HepG2 (cell line): ENCODE results near the gene WDR37.

Experiments used
- CTCF ChIP-seq: sonication (generic); formaldehyde crosslinking; IDR thresholded peaks from 2 replicates; pipeline ENCODE4 v1.5.0; 2020; ENCODE audit warnings: mild to moderate bottlenecking, missing genetic modification reagents, moderate library complexity
- EED ChIP-seq: sonication (generic); formaldehyde crosslinking; IDR thresholded peaks from 2 replicates; pipeline ENCODE4 v1.5.0; 2020; ENCODE audit warnings: mild to moderate bottlenecking, missing genetic modification reagents
- FOSL2 ChIP-seq: sonication (generic); formaldehyde crosslinking; IDR thresholded peaks from 2 replicates; pipeline ENCODE4 v1.4.0; 2020; ENCODE audit warnings: missing genetic modification reagents
- HNF4G ChIP-seq, 2 experiments: sonication (generic) in 1 of 2; formaldehyde crosslinking in 1 of 2; IDR thresholded peaks; 2 replicates each; pipeline versions ENCODE4 v1.4.0 to v1.6.1; 2011 to 2020; ENCODE audit warnings: borderline replicate concordance in 2 of 2, low read depth in 2 of 2, mild to moderate bottlenecking in 2 of 2, low read length in 1 of 2, missing genetic modification reagents in 1 of 2, moderate library complexity in 1 of 2
- HOXA7 ChIP-seq: sonication (generic); formaldehyde crosslinking; IDR thresholded peaks from 2 replicates; pipeline ENCODE4 v1.8.1; 2022; ENCODE audit warnings: mild to moderate bottlenecking, missing genetic modification reagents, moderate library complexity
- KLF13 ChIP-seq: sonication (generic); formaldehyde crosslinking; IDR thresholded peaks from 2 replicates; pipeline ENCODE4 v1.4.0; 2020; ENCODE audit warnings: mild to moderate bottlenecking, missing genetic modification reagents
- MZF1 ChIP-seq: sonication (generic); formaldehyde crosslinking; IDR thresholded peaks from 2 replicates; pipeline ENCODE4 v1.8.1; 2023; ENCODE audit warnings: mild to moderate bottlenecking, missing genetic modification reagents, borderline replicate concordance
- NCOA1 ChIP-seq: sonication (generic); formaldehyde crosslinking; IDR thresholded peaks from 2 replicates; pipeline ENCODE4 v1.9.0; 2021; ENCODE audit warnings: missing genetic modification reagents
- NR2C2 ChIP-seq: sonication (generic); formaldehyde crosslinking; IDR thresholded peaks from 2 replicates; pipeline ENCODE4 v1.4.0; 2020; ENCODE audit warnings: missing genetic modification reagents, mild to moderate bottlenecking, moderate library complexity, borderline replicate concordance
- PRMT3 ChIP-seq: sonication (generic); formaldehyde crosslinking; IDR thresholded peaks from 2 replicates; pipeline ENCODE4 v1.8.1; 2022; ENCODE audit warnings: low read depth, mild to moderate bottlenecking, moderate library complexity, missing genetic modification reagents, borderline replicate concordance
- ZBTB7B ChIP-seq: sonication (generic); formaldehyde crosslinking; IDR thresholded peaks from 2 replicates; pipeline ENCODE4 v1.4.0; 2020; ENCODE audit warnings: missing genetic modification reagents
- ZNF207 ChIP-seq: fragments of 450-650 bp; IDR thresholded peaks from 2 replicates; pipeline ENCODE4 v1.6.1; 2016; ENCODE audit warnings: antibody characterized with exemption, borderline replicate concordance
- TF ChIP-seq, protein P1 (sequence below): sonication (generic); formaldehyde crosslinking; IDR thresholded peaks from 2 replicates; pipeline ENCODE4 v1.5.0; 2020; ENCODE audit warnings: missing genetic modification reagents
- TF ChIP-seq, protein P2 (sequence below), 2 experiments: IDR thresholded peaks; 2 replicates each; pipeline ENCODE4 v1.6.1; 2011 to 2012; ENCODE audit warnings: low read length in 2 of 2, borderline replicate concordance in 1 of 2, low read depth in 1 of 2, mild to moderate bottlenecking in 1 of 2, moderate library complexity in 1 of 2

DNA sequence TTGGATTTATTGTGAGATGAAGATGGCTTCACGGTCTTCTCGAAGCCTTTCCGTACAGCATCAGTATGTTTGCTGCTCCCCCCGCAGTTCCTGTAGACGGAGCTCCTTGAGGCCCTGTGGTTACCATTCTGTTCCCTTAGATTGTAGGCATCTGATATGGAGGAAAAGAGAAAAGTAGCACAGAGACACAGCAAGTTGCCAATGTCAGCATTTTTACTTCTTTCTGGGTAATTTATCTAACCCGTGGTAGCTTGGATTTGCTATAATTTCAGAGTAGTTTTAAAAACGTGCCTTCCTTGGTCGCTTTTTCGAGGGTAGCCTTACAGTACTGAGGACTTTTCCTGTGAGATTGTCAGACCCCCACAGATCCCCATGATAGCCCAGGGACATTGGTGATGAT, 37.5 kb downstream of the WDR37 start:
- TF ChIP-seq, protein P1, sequence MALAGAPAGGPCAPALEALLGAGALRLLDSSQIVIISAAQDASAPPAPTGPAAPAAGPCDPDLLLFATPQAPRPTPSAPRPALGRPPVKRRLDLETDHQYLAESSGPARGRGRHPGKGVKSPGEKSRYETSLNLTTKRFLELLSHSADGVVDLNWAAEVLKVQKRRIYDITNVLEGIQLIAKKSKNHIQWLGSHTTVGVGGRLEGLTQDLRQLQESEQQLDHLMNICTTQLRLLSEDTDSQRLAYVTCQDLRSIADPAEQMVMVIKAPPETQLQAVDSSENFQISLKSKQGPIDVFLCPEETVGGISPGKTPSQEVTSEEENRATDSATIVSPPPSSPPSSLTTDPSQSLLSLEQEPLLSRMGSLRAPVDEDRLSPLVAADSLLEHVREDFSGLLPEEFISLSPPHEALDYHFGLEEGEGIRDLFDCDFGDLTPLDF = no peak
- TF ChIP-seq ZBTB7B (no peak), NCOA1 (CRISPR knock-in tag) (no peak), PRMT3 (CRISPR knock-in tag) (no peak), HOXA7 (CRISPR knock-in tag) (no peak), FOSL2 (CRISPR knock-in tag) (no peak), MZF1 (no peak), KLF13 (CRISPR knock-in tag) (no peak), HNF4G (IDR thresholded peaks at IDR 0.05; ENCODE audit: borderline replicate concordance, low read depth, low read length) (no peak), HNF4G (CRISPR knock-in tag; IDR thresholded peaks at IDR 0.05; ENCODE audit: borderline replicate concordance, low read depth) (no peak), EED (CRISPR knock-in tag) (no peak), NR2C2 (CRISPR knock-in tag) (no peak), ZNF207 (no peak), CTCF (CRISPR knock-in tag) (no peak)
- TF ChIP-seq, protein P2, sequence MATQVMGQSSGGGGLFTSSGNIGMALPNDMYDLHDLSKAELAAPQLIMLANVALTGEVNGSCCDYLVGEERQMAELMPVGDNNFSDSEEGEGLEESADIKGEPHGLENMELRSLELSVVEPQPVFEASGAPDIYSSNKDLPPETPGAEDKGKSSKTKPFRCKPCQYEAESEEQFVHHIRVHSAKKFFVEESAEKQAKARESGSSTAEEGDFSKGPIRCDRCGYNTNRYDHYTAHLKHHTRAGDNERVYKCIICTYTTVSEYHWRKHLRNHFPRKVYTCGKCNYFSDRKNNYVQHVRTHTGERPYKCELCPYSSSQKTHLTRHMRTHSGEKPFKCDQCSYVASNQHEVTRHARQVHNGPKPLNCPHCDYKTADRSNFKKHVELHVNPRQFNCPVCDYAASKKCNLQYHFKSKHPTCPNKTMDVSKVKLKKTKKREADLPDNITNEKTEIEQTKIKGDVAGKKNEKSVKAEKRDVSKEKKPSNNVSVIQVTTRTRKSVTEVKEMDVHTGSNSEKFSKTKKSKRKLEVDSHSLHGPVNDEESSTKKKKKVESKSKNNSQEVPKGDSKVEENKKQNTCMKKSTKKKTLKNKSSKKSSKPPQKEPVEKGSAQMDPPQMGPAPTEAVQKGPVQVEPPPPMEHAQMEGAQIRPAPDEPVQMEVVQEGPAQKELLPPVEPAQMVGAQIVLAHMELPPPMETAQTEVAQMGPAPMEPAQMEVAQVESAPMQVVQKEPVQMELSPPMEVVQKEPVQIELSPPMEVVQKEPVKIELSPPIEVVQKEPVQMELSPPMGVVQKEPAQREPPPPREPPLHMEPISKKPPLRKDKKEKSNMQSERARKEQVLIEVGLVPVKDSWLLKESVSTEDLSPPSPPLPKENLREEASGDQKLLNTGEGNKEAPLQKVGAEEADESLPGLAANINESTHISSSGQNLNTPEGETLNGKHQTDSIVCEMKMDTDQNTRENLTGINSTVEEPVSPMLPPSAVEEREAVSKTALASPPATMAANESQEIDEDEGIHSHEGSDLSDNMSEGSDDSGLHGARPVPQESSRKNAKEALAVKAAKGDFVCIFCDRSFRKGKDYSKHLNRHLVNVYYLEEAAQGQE (IDR thresholded peaks at IDR 0.05; ENCODE audit: borderline replicate concordance in 1 of 2, low read depth in 1 of 2, low read length in 2 of 2) = no peak
